ENCODE results near the gene CYP27B1. TPM values are rescaled to one million over a fixed set of nuclear protein-coding genes. Genes with fewer than 3 reads are reported as not detected.

Gene CYP27B1
- total RNA-seq, 1 donor from 2014 or later = 1.1 TPM

GRCh38 chr12:57767876-57768275 lies 998 bp upstream of the CYP27B1 start:
- no peak for DNase-seq (ENCODE audit: extremely low read depth, low read depth, low spot score)

DNA sequence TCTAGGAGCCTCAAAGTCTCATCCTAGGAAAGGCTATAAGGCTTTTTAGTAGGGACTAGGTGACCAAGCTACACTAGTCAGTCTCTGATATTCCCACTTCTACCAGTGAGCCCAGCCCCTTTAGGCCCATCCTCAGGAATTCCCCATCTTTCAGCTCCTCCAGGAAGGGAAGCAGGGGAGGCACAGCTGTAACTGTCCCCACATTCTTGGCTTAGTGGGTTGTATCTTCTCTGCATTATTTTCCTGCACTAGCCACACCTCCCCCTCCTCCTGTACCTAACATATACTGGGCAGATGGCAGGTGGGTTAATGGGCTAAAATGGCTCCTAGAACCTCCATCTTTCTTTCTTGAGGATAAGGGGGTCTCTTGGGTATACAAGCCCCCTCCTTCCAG lies 424 bp upstream of the CYP27B1 start:
- DNase-seq (ENCODE audit: extremely low read depth, low read depth, low spot score) = no peak

DNA sequence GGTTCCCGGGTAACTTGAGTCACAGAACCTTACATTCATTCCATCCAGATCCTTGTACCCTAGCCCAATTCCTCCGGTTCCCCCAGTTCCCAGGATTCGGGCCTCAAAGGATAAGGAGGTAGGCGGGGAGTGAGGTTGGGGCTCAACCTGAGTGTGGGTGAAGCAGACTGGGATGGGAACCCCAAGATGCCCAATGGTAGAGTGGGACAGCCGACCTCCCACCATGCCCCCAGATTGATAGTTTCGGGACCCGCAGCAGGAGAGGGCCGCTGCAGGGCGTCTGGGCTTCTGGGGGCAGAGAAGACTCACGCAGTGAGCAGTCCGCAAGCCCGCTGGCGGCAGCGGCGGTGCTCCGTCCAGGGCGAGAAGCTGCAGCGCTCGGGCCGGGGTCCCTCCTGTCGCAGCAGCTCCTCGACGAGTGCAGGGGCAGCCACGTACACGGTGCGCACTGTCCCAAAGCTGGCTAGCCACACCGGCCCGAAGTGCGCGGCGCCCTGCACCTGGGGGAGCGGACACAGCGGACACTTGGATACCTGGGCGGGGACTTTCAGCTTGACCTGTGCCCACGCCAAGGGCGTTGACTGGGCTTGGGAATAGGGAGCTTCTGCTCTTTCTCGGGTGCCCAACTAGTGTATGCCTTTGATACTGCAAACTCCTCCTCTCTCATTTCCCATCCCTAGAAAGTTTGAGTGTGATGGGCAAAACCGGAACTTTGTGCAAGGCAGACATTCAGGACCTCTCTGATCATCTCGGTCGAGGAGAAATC lies 997 bp downstream of the CYP27B1 start:
- DNase-seq (ENCODE audit: extremely low read depth, low read depth, low spot score) = no peak

- no peak for DNase-seq (ENCODE audit: extremely low read depth, low read depth, low spot score)
Measured at GRCh38 chr12:57765003-57765697, 1.7 kb downstream of the CYP27B1 start.

DNA sequence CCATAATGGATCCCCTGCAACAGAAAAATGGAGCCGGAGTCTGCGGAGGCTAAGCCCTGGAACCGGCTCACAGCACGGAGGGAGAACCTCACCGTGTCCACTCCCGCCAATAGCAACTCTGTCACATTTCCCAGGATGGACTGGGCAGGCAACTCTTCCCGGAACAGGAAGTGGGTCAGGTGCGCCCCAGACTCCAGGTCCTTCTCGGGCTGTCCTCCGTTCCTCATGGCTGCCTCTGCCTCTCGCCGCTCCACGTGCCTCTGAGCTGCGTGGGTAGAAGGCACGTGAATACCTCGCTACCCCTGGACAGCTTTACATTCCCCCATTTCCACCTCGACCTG lies 2.2 kb downstream of the CYP27B1 start:
- no peak for DNase-seq (ENCODE audit: extremely low read depth, low read depth, low spot score)

DNA sequence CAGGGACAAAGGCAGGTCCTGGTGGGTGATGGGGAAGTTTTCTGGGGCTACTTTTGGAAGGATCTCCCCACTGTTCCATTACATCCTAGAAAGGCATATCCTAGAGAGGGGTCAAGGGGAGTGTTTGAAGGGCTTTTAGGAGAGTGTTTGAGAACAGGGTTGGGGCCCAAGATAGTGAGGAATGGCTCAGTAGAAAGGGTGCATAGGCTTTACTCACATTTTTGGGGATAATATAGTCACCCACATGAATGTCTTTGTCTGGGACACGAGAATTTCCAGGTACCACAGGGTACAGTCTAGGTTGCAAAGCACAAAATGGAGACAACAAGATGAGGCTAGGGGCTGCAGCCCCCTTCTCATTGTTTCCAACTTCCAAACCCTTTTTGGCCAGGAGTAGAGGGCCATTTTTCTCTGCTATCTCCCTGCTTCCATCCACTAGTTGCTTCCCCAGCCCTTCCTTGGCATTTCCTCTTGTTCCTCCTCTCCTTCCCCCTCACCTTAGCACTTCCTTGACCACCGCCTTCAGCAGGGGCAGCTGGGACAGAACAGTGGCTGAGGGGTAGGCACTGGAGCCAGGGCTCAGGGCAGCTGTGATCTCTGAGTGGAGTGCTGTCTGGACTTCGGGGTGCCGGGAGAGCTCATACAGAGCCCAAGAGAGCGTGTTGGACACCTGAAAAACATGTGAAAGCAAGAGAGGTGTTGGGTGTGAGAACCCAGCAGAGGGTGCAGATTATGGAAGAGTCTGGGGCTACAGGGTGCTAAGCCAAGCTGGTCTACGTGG lies 2.8 kb downstream of the CYP27B1 start:
- DNase-seq (ENCODE audit: extremely low read depth, low read depth, low spot score) = no peak

DNA sequence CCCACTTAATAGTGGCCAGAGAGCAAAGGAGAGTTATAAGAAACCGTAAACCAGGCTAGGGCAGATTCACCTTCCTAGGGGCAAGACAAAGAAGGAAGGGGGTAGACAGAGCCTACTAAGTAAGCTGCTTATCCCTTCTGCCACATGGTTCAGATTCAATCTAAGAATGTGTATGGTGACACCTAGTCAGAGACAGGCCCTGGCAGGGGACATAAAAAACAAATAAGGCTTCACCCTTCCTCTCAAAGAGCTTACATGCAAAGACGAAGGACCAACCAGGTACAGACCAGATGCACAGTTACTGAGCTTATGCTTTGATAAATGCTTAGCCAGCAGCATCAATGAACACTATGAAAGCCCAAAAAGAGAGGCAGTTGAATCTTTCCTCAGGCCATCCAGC lies 4.4 kb downstream of the CYP27B1 start:
- no peak for DNase-seq (ENCODE audit: extremely low read depth, low read depth, low spot score)

DNA sequence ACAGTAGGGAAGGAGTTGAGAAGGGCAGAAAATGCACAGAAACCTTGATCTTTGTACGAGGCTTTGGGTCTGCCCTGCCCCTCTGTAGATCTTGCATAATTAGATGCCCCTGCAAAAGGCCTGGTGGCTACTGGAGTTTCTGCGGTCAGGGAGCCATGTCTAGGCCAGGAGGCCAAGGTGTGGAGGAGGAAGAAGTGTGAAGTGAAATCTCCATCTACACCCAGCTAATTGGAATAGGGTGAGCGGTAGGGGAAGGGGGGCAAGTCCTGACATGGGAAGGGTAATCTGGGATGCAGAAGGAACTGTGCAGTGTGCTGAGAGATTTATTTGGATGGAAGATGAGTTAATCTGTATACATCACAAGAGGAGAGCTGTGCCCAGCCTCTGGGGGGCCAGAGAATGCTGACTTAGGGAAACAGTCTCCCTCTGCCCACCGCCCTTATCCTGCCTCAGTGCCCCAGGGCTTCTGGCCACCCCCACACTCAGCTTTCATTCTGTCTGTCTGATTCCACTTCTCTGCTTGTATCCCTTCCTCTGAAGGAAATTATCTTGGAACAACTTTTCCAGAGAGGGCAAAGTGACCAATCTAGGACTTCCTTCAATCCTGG lies 5.4 kb downstream of the CYP27B1 start:
- no peak for DNase-seq (ENCODE audit: extremely low read depth, low read depth, low spot score)

GRCh38 chr12:57760347-57760982 lies 6.4 kb downstream of the CYP27B1 start:
- DNase-seq (ENCODE audit: extremely low read depth, low read depth, low spot score) = no peak

DNA sequence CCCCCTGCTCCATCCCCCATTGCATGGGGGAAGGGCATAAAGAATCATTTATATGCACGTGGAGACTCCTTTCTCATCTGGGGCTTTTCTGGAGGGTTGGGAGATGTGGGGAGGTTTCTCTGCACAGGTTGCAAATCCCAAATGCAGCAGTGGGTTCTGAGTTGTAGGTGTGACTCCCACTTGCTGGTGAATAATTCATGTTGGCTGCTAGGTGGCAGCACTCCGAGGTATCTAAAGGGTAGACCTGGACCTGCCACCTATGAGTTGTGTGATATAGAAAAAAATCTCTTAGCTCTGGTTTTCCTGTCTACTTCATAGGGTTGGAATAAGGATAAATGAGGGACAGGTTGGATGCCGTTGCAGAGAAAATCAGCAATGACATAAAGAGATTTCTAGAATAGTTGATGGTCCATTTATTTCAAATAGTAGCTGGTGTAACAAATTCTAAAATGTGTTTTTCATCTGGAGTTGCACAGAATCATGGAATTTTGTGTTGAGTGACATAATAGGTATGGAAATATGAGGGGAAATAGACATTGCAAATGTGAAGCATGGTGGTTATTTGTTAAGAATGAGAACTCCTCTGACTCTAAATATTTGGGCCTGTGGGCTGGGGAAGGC lies 7.4 kb downstream of the CYP27B1 start:
- DNase-seq (ENCODE audit: extremely low read depth, low read depth, low spot score) = no peak

DNA sequence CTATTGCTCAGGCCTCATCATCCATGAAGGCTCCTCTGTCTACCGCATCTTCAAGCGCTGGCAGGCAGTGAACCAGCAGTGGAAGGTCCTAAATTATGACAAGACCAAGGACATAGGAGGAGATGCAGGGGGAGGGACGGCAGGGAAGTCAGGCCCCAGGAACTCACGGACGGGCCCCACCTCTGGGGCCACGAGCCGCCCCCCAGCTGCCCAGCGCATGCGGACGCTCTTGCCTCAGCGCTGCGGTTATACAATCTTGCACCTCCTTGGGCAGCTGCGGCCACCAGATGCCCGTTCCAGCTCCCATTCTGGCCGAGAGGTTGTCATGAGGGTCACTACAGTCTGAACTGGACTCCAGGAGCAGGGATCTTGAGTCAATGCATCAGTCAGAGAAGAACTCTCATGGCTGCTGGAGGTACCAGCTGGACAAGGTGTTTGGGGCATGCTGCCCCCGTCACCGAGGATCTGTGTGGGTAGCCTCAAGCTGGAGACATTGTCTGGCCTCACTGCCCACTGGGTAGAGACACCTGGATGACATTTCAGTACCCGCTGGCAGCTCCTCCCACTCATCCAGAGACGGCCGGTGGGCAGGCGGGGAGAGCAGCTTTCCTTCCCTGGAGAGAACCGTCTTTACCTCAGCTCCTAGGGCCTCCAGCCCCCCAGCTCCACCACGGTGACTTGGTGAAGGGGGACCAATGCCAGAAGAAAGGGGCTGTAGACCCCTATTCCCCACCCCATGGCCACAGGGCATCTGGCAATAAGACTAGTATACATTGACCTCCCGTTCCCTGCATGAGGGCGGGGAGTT lies 8.1 kb downstream of the CYP27B1 start:
- DNase-seq (ENCODE audit: extremely low read depth, low read depth, low spot score) = no peak

DNA sequence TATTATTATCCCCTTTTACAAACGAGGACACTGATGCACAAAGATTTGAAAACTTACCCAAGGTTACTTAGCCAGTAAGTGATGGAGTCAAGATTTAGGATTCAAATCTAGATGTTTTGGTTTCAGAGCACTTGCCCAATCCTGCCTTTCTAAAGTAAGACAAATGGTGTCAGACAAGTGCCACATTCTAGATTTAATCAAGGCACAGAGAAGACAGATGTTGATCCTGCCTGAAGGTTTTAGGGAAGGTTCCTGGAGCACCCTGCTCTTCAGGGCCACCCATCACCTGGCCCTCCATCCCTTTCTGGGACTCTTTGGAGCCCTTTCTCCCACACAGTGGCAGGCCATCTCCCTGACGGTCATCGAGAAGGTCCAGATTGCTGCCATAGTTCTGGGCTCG lies 9.1 kb downstream of the CYP27B1 start:
- DNase-seq (ENCODE audit: extremely low read depth, low read depth, low spot score) = no peak

DNA sequence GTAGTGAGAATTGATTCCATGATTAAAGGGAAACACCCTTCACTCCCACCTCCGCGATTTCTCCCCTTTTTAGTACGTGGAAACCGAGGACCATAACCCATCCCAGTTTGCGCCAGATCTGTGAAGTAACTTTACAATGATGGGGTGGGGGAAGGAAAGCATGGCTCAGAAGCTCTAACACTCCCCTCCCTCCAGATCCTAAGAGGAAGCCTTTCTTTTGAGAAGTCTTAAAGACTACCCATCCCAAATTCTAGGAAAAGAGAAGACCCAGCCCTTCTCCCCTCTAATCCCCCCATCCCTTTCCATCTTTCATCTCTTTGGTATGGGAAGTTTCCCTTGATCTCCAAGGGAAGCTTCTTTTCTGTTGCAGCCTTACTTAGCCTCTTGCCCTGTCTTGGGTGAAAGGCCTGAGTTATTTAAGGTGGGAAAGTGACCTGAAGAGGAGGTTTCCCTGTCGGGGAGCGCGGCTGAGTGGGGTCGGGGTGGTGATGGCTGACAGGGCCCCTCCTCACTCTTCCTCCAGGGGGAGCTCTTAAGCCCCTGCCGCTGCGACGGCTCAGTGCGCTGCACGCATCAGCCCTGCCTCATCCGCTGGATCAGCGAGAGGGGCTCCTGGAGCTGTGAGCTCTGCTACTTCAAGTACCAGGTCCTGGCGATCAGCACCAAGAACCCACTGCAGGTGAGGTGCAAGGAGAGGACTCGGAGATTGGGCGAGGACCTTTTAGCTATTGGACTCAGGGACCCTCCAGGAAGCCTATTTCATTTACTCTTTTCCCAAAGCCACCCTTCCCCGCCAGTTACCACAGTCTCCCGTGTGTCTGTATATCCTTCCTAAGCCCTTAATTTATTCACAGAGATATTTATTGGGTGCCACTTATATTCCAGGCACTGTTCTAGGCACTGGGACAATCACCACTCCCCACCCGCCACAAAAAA lies 10.2 kb downstream of the CYP27B1 start:
- DNase-seq (ENCODE audit: extremely low read depth, low read depth, low spot score) = no peak

- DNase-seq (ENCODE audit: extremely low read depth, low read depth, low spot score) = no peak
Measured at GRCh38 chr12:57755454-57756372, 11.2 kb downstream of the CYP27B1 start.

DNA sequence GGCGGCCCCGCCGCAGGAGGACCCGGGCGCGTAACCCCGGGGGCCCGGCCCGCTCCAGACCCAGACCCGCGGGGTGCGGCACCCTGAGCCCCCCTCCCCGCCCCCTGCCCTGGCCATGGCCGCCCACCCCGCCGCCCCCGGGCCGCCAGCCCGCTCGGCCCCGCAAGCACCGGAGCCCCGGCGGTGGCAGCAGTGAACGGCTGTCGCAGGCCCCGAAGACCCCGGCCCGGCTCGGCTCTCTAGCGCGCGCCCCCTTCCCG lies 11.8 kb downstream of the CYP27B1 start:
- no peak for DNase-seq (ENCODE audit: extremely low read depth, low read depth, low spot score)

DNA sequence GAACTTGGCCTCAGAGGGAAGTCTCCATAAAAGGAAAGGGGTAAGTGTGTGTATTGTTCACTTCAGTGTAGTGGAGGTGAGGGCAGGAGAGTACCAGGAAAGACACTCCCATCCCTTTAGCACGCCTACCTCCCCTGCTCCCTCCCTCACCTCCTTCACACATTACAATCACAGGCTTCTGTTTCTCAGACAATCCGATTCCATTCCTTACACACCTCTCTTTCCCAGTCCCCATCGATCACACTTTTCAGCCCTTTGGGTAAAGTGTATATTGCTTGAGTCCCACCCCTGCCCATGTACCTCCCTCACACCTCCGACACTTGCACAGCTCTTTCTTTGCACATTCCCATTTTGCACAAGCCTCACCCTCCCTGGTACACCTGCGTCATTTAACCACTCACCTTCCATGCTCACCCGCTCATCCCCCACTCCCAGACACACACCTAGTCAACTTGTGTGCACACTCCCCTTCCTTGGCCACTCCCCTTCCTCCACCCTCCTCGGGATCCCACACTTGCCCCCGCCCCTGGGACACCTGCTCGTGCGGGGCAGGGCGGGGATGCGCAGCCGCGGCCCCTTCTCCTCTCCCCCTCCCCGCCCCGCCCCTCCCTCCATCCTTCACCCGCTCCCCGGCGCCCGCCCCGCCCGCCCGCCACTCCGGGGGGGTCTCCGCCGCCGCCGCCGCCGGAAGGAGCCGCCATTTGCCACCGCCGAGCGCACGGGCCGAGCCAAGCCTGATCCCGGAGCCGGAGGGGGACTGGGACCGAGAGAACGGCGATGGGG lies 12.3 kb downstream of the CYP27B1 start, which contains the start of gene MARCHF9:
MARCHF9 (plus strand) TSS at position 693 of the 783 bp plus-strand sequence. CDS start 426 bp downstream, outside the sequence.
- DNase-seq (ENCODE audit: extremely low read depth, low read depth, low spot score) = no peak

Measured in glomerular endothelial cell (primary cell).